GM13977 (cell line): ENCODE data around the gene TUBB3.
"Not testable (repeated sequence)": the region's sequence is repeated elsewhere in the genome, so short reads cannot be mapped to it uniquely, and the experiment has no call there.

Source experiments
- DNase-seq: peaks from one replicate; pipeline ENCODE4 v3.0.0; 2012; ENCODE audit warnings: low spot score
- in situ Hi-C: fragments of 300-500 bp; cut with MboI; formaldehyde crosslinking; loops from one replicate; pipeline ENCODE4 v1.12.0; 2022; ENCODE audit warnings: low sequenced_read_pairs, low pct_unique_long_range_greater_than_20kb, mixed read lengths, inconsistent platforms; ENCODE audit not compliant: unreplicated experiment
- TF ChIP-seq, protein P1 (sequence below): IDR thresholded peaks from 2 replicates; pipeline ENCODE4 v1.5.1; 2012; ENCODE audit warnings: mild to moderate bottlenecking, control low read depth; ENCODE audit not compliant: insufficient read depth; ENCODE audit errors: extremely low read depth, missing control alignments

Gene TUBB3

DNA sequence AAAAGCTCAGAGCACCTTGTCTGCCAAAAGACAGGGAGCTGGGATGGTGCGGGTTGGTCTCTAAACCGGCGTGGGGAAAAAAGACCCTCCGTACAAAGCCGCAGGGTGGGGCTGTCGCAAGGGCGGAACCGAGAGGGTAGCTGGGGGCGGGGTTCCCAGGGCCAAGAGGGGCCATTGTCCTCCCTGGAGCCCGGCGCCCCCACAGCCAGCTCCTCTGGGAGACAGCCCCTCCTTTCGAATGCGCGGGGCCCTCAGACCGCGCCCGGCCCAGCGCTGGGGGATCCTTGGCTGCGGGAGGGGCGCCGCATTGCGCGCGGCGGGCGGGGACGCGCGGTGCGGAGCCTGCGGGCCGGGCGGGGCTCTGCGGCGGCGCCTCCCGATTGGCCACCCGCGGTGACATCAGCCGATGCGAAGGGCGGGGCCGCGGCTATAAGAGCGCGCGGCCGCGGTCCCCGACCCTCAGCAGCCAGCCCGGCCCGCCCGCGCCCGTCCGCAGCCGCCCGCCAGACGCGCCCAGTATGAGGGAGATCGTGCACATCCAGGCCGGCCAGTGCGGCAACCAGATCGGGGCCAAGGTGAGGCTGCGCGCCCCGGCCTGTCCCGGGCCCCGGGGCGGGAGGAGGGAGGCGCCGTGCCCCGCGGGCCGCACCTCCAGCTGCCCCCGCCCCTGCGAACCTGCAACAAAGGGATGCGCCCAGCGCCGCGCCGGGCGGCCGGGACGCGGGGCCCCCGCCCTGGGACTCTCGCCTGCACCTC is at the start of gene TUBB3:
Gene TUBB3 (plus strand): TSS at position 459 of the 756 bp plus-strand sequence. CDS start 60 bp downstream, at position 519.
- TF ChIP-seq, protein P1, sequence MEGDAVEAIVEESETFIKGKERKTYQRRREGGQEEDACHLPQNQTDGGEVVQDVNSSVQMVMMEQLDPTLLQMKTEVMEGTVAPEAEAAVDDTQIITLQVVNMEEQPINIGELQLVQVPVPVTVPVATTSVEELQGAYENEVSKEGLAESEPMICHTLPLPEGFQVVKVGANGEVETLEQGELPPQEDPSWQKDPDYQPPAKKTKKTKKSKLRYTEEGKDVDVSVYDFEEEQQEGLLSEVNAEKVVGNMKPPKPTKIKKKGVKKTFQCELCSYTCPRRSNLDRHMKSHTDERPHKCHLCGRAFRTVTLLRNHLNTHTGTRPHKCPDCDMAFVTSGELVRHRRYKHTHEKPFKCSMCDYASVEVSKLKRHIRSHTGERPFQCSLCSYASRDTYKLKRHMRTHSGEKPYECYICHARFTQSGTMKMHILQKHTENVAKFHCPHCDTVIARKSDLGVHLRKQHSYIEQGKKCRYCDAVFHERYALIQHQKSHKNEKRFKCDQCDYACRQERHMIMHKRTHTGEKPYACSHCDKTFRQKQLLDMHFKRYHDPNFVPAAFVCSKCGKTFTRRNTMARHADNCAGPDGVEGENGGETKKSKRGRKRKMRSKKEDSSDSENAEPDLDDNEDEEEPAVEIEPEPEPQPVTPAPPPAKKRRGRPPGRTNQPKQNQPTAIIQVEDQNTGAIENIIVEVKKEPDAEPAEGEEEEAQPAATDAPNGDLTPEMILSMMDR: no peak
- DNase-seq: peak; percentile 96
- in situ Hi-C loops: no loop called here

DNA sequence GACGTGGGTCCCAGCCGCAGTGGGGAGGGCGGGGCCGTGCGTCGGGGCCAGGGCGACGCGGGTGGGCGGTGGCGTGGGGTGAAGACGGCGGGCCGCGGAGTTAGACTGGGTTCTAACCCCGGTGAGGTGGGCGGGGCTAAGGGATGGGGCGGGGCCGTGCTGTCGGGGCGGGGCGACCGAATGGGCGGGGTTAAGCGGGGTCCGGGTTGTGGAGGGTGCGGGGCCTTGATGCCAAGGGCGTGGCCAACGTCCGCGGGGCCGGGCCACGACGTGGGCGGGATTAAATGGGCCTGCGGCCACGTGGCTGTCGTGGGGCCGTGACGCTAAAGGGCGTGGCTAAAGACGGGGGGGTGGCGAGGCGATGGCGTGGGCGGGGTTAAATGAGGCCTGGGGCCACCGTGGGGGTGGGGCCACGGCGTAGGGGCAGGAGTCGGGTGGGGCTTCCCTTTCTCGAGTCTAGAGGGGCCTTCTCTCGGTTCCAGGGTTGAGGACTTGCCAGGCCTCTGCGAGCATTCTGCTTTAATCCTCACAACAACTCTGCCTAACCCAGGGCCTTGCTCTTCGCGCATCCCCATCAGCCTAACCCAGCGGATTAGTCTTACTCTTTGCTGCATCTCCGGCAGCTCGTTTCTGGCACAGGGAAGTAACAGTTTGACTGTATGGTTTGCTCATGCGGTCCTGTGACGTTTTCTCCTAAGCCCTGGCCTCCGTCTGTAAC is 49.0 kb upstream of the TUBB3 start:
- in situ Hi-C loops: no loop called here
- DNase-seq: peak; percentile 98
- TF ChIP-seq, protein P1: no peak

DNA sequence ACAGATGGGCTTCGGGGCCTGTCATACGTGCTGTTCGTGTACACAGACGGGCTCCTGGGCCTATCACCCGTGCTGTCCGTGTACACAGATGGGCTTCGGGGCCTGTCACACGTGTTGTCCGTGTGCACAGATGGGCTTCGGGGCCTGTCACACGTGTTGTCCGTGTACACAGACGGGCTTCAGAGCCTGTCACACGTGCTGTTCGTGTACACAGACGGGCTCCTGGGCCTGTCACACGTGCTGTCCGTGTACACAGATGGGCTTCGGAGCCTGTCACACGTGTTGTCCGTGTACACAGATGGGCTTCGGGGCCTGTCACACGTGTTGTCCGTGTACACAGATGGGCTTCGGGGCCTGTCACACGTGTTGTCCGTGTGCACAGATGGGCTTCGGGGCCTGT is 44.0 kb upstream of the TUBB3 start:
- DNase-seq, in situ Hi-C loops: not testable (repeated sequence)

DNA sequence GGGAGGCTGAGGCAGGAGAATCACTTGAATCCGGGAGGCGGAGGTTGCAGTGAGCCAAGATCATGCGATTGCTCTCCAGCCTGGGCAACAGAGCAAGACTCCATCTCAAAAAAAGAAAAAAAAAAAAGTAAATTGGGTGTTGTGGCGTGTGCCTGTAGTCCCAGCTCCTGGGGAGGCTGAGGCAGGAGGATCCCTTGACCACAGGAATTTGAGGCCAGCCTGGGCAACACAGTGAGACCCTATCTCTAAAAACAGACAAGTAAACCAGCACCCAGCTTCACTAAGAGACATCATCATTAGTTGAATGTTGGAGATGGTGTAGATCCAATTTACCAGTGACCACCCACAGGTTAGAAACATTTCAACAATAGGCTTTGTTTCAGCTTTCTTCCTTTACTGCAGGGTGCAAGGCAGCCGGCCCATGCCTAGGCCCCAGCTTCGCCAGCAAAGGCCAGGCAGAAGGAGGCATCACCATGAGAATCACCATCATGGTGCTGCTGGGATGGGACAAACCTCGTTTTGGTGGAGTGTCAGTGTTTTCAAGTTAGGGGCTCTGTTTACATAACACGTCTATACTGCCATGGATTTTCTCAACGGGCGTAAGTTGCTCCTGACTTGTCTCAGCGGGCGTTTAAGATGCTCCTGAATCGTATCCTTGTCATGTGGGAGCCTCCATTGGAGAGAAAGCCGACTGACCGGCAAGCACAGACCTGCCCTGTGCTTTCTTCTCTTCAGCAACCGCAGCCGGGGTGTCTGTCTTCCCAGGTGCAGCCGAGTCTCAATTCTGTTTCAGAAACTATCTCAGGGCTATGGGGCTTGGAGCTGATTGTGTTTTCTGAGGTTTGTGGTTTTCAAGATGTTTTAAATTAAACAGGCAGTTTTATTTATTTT is 42.4 kb upstream of the TUBB3 start:
- in situ Hi-C loops: no loop called here
- TF ChIP-seq, protein P1: no peak
- DNase-seq: no peak

DNA sequence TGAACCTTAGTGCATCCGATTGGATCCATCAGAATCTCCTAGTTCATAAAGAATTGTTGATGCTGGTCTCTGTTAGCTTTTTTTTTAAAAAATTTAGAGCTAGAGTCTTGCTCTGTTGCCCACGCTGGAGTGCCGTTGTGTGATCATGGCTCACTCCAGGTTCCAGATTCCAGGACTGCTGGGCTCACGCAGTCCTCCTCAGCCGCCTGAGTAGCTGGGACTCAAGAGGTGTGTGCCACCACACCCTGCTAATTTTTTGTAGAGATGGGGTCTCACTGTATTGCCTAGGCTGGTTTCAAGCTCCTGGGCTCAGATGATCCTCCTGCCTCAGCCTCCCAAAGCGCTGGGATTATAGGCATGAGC is 41.8 kb upstream of the TUBB3 start:
- in situ Hi-C loops: no loop called here
- no peak for DNase-seq
- TF ChIP-seq, protein P1: no peak

DNA sequence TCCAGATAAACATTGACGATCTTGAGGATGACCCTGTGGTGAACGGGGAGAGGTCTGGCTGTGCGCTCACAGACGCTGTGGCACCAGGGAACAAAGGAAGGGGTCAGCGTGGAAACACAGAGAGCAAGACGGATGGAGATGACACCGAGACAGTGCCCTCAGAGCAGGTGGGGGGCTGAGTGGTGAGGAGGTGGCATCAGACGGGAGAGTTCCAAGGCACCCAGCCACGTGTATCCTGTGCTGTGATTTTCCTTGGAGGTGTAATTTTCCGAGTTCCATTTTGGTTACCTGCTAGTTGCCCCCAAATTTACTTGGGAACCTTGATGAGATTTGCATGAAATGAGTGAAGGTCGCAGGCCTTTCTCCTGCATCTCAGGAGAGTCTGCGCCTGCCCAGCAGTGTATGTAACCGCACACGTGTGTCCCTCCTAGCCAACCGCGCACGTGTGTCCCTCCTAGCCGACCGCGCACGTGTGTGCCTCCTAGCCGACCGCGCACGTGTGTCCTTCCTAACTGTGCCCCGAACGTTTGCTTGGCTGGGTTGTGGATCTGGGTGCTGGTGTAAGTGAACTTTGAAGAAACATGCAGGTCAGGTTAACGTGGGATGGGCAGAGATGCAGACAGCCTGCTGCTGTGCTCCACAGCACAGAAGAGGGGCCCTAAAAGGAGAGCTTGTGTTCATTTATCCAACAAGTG is 39.6 kb upstream of the TUBB3 start:
- no peak for DNase-seq
- in situ Hi-C loops: no loop called here
- TF ChIP-seq, protein P1: no peak
